ENCODE results near the gene TXNDC12. TPM values are rescaled to one million over a fixed set of nuclear protein-coding genes. Genes with fewer than 3 reads are reported as not detected.
A peak's percentile ranks its signal among the peaks of the same experiment; 100 is the strongest.

Gene TXNDC12
- total RNA-seq, 1 experiment from 2014 or later: 77.5 TPM

- POLR2A ChIA-PET: no interaction called here
- CTCF ChIA-PET: no interaction called here
- peaks cover 3% of the 10 kb centered on the region; the same call in 1 of the 2 replicates for H3K27me3 ChIP-seq (ENCODE audit: control insufficient read depth, insufficient read depth, low read length)
- no peaks in the 10 kb centered on the region for H3K9me3 ChIP-seq (ENCODE audit: control insufficient read depth, insufficient read depth, low read depth, low read length)
- H3K27ac ChIP-seq (ENCODE audit: low read length): no peak overlapping the region
- DNase-seq (ENCODE audit: low read depth, low spot score) (no peak), ATAC-seq (no peak)
- no peaks in the 10 kb centered on the region for H3K36me3 ChIP-seq (ENCODE audit: control insufficient read depth, insufficient read depth, low read length)
- H3K4me3 ChIP-seq (ENCODE audit: low read depth in 2 of 2, low read length in 2 of 2): no peak overlapping the region
- H3K4me1 ChIP-seq (ENCODE audit: control insufficient read depth, insufficient read depth, low read length): no peaks in the 10 kb centered on the region
- no peak for TF ChIP-seq CTCF (IDR thresholded peaks at IDR 0.05)
- TF ChIP-seq SIN3A (IDR thresholded peaks at IDR 0.05; ENCODE audit: borderline replicate concordance, insufficient read depth, low read depth, low read length): no peak
- no peak for TF ChIP-seq POLR2AphosphoS5 (IDR thresholded peaks at IDR 0.05; ENCODE audit: low read depth, low read length)
- TF ChIP-seq, protein P1, sequence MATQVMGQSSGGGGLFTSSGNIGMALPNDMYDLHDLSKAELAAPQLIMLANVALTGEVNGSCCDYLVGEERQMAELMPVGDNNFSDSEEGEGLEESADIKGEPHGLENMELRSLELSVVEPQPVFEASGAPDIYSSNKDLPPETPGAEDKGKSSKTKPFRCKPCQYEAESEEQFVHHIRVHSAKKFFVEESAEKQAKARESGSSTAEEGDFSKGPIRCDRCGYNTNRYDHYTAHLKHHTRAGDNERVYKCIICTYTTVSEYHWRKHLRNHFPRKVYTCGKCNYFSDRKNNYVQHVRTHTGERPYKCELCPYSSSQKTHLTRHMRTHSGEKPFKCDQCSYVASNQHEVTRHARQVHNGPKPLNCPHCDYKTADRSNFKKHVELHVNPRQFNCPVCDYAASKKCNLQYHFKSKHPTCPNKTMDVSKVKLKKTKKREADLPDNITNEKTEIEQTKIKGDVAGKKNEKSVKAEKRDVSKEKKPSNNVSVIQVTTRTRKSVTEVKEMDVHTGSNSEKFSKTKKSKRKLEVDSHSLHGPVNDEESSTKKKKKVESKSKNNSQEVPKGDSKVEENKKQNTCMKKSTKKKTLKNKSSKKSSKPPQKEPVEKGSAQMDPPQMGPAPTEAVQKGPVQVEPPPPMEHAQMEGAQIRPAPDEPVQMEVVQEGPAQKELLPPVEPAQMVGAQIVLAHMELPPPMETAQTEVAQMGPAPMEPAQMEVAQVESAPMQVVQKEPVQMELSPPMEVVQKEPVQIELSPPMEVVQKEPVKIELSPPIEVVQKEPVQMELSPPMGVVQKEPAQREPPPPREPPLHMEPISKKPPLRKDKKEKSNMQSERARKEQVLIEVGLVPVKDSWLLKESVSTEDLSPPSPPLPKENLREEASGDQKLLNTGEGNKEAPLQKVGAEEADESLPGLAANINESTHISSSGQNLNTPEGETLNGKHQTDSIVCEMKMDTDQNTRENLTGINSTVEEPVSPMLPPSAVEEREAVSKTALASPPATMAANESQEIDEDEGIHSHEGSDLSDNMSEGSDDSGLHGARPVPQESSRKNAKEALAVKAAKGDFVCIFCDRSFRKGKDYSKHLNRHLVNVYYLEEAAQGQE (IDR thresholded peaks at IDR 0.05; ENCODE audit: insufficient read depth in 1 of 2, low read depth in 2 of 2, low read length in 1 of 2): no peak
- no peak for TF ChIP-seq TCF7L2 (IDR thresholded peaks at IDR 0.05; ENCODE audit: low read depth, low read length)
- in situ Hi-C loops (cut with HindIII; ENCODE audit: low pct_unique_long_range_greater_than_20kb, low sequenced_read_pairs): no loop called here
- BruUV-seq (replicated peaks): no TSS peak
- intact Hi-C loops (cut with micrococcal nuclease; ENCODE audit: unreplicated experiment): no loop called here
Measured at GRCh38 chr1:51997974-51998382, 57.0 kb downstream of the TXNDC12 start.

- Histone ChIP-seq H3K4me3 (ENCODE audit: low read depth in 2 of 2, low read length in 2 of 2) (peak within 1 kb of the TSS; percentile 47 to 49), H3K36me3 (ENCODE audit: control insufficient read depth, insufficient read depth, low read length) (no peaks in the 10 kb centered on the region), H3K9me3 (ENCODE audit: control insufficient read depth, insufficient read depth, low read depth, low read length) (no peaks in the 10 kb centered on the region), H3K4me1 (ENCODE audit: control insufficient read depth, insufficient read depth, low read length) (no peaks in the 10 kb centered on the region), H3K27ac (ENCODE audit: low read length) (no peak within 1 kb of the TSS), H3K27me3 (ENCODE audit: control insufficient read depth, insufficient read depth, low read length) (peaks cover 8% of the 10 kb centered on the region)
- POLR2A ChIA-PET: interaction anchor here (0.5 to 0.6 kb wide), 2 partner anchors 220 to 363 kb away, joined by 4 to 8 read pairs; no protein-coding TSS in a partner anchor
- BruUV-seq (replicated peaks): no TSS peak
- ATAC-seq (peak; percentile 97), DNase-seq (ENCODE audit: low read depth, low spot score) (no peak)
- CTCF ChIA-PET: no interaction called here
- TF ChIP-seq CTCF (IDR thresholded peaks at IDR 0.05): no peak
- TF ChIP-seq POLR2AphosphoS5 (IDR thresholded peaks at IDR 0.05; ENCODE audit: low read depth, low read length): no peak
- no peak for TF ChIP-seq SIN3A (IDR thresholded peaks at IDR 0.05; ENCODE audit: borderline replicate concordance, insufficient read depth, low read depth, low read length)
- TF ChIP-seq TCF7L2 (IDR thresholded peaks at IDR 0.05; ENCODE audit: low read depth, low read length): no peak
- TF ChIP-seq, protein P1 (IDR thresholded peaks at IDR 0.05; ENCODE audit: insufficient read depth in 1 of 2, low read depth in 2 of 2, low read length in 1 of 2): no peak
- in situ Hi-C loops (cut with HindIII; ENCODE audit: low pct_unique_long_range_greater_than_20kb, low sequenced_read_pairs): no loop called here
- intact Hi-C loops (cut with micrococcal nuclease; ENCODE audit: unreplicated experiment): no loop called here
Measured at GRCh38 chr1:51990478-51990965, 64.5 kb downstream of the TXNDC12 start, which contains the start of gene RAB3B. Gene RAB3B, minus strand, starts transcription at chr1:51990700. Its CDS starts 13,583 bp downstream, at chr1:51977117.
